GM19468 (cell line): ENCODE data around the gene TNS1.
A peak's percentile ranks its signal among the peaks of the same experiment; 100 is the strongest.
"Not testable (repeated sequence)": the region's sequence is repeated elsewhere in the genome, so short reads cannot be mapped to it uniquely, and the experiment has no call there.

Experiments used
- ATAC-seq: cut with Tn5 transposase; IDR thresholded peaks from one replicate; pipeline ENCODE4 v1.9.1; 2021; ENCODE audit warnings: mild to moderate bottlenecking, moderate library complexity, moderate number of reproducible peaks; ENCODE audit not compliant: unreplicated experiment; ENCODE audit errors: extremely low read depth

Gene TNS1

DNA sequence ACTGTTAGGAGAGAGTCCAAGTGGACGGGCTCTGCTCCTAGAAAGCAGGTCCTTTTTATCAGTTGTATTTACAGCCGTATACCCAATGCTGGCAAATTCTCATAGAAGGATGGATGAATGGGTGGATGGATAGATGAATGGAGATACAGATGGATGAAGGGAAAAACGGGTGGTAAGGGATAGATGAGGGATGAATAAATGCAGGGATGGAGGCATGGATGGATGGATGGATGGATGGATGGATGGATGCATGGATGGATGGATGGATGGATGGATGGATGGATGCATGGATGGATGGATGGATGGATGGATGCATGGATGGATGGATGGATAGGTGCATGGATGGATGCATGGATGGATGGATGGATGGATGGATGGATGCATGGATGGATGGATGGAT, 193.8 kb downstream of the TNS1 start:
- not testable (repeated sequence) for ATAC-seq

DNA sequence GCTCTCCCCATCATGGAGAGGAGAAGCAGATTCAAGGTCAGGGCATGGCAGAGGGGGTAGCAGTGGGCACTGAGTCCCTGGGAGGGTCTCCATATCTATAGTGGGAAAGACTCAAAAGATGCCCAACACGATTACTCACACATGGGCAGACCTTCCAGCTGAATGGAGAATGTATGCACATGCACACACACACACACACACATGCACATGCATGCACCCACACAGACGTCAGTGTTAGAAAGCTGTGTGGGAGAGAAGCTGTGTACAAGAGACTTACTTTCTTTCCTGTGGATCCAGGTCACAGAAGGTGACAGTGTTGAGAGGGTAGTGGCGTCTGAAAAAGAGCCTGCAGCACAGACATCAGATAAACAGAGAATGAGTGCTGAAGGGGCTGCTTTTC, 194.5 kb downstream of the TNS1 start:
- no peak for ATAC-seq

DNA sequence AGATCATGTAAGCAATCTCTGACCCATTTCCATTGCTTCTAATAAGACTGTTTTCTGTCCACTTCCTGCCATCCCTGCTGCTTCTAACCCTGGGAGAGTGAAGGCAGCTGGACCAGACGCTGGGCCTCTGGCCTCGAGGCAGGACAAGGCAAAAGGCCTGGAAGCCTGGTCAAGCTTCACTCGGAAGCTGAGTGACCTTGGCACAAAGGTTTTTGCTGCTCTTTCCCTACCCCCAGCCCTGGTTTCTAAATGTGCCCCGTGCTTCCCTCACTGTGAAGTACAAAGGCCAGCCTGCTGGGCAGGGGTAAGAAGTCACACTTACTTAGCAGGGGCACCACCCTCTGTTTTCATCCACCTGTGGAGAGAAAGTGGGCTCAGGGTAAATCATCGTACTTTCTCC, 195.0 kb downstream of the TNS1 start:
- ATAC-seq = no peak

DNA sequence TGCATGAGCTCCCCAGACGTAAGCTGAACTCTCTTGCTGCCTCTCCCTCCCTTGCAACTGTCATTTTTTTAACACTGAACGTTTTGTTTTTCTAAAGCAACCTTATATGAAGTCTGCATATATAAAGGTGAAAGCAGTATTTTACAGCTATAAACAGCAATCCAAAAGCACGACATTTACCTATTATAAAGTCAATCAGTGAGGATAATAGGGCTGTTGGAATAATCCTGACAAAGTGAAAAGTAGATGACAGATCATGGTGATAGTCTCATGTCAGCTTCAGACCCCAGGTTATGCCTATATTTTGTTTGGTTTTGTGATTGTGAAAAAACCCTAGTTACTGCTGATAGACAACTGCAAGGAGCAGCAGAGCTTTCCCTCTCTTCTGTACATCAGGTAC, 195.8 kb downstream of the TNS1 start:
- ATAC-seq = no peak

DNA sequence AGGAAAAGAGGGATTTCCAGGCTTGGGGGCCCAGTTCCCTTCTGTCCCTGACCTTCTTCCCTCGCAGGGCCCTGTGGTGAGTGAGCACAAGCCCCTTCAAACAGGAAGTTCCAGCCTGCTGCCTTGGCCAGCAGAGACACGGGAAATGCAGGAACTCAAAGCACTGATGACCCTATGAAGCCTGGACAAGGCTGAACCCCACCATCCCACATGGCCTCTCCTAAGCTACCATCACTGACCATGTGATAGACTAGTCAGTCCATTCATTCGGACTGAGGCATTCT, 196.4 kb downstream of the TNS1 start:
- no peak for ATAC-seq

DNA sequence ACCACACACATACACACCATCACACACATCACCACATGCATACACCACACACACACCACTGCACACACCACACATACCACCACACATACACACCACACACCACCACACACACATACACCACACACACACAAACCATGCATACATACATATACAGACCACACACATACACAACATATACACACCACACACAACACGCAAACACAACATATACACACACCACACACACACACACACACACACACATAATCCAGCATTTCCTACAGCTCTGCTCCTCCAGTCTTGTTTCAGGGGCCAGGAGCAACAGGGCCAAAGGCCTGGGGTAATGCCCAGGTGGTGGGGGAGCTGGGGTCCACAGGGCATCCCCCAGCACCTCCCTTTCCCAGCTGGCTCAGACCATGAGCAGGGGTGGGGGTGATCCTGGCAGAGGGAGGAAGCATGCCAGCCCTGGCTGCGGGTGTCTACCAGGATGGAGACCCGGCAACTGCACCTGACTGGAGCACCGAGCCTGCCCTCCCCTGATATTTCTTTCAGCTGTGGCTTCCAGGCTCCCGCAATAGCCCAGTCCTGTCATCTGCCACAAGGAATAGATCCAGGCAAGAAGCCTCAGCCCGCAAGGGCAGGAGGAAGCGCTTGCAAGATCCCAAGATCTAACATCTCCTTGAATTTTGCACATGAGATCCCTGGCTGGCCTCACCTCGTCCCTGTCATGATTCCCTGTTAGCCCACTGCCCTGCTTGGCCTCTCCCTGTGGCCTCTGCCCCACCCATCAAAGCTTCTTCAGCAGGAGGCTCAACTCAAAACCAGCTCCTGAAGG, 196.9 kb downstream of the TNS1 start:
- no peak for ATAC-seq

DNA sequence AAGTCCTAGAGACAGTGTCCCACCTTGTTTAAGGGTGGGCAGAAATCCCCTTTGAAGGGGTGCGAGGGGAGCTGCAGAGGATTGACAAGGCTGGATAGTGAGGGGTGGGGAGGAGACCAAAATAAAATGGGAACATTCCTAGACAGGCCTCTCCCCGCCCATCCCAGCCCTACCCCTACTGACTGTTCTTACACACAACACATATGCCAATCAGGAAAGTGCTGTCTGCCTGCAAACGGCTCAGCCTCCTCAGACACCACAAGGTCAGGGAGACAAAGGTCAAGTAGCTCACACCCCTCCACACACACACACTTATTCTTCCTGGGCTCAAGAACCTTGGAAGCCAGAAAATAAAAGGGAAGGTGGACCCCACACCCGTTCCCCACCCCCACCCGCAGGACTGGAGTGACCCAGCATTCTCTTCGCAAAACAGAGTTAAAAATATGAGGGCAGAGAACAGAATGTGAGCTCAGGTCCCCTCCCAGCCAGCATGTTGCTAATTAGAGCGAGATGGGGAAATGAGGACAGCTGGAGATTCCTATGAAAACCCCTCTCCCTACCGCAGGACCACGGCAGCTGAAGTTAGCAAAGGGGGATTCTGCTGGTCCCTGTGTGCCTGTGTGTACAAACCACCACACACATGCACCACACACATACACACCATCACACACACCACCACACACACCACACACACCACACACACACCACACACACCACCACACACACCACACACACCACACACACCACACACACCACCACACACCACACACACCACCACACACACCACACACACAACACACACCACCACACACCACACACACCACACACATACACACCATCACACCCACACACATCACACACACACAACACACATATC, 197.8 kb downstream of the TNS1 start:
- ATAC-seq = no peak

DNA sequence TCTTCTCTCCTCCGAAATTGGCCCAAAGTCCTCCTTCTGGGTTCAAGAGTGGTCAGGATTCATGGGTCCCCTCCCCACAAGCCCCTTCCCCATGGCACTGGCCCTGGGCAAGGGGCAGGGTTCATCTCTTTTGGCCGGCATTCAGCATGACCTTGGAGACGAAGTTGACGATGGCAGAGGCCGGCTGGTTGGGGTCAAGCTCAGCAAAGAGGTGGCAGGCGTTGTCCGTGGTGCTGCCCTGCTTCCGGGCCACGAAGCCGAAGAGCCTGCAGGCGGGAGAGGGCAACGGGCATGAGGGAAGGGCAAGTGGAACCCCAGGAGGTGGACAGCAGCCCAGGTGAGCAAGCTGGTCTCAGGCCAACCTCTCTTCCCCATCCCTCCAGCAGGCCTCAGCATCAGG, 198.5 kb downstream of the TNS1 start:
- no peak for ATAC-seq

DNA sequence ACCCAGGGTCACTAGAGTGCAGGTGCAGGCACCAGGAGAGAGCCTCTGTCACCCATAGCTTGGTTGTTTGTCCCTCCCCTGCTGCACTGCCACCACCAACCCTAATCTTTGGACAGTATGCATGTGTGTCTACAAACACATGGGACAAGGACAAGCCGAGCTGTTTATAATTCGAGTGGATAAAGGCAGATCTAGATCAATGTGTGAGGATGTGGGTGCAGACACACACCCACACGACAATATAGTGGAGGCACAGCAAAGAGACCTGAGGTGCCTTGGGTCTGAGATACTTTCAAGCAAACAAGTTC, 199.2 kb downstream of the TNS1 start:
- ATAC-seq = no peak

DNA sequence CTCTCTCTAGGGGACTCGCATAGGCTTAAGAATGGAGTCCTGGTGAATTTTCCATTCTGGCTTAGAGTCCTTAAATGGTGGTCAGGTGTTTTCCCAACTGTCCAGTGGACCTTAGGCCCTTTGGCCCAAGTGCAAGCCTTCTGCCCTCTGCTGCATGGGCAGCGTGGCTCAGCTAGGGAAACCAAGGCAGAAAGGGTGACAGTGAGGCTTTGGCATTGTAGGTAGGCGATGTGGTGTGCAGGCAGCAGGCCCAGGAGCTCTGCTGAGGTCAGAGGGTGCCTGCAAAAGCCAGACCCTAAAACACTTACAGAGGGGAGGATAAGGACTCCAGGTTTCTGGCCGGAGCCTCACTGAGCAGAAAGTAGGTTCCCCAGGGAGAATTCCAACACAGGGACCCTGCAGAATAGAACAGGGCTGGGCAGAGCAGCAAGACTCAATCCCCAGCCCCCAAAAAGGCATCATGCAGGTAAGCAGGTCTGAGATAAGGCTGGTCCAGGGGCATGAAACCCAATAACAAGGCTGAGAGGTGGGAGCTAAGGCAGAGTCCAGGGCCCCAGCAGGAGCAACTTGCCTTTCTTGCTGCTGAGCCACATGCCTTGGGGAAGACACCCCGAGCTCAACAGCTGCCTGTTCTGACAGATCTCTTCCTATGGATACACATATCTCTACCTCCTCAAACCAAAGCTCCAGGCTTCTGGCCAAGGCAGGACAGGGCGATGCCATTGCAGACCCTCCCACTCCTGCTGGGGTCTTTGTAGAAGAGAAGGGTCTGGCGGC, 199.7 kb downstream of the TNS1 start:
- no peak for ATAC-seq

DNA sequence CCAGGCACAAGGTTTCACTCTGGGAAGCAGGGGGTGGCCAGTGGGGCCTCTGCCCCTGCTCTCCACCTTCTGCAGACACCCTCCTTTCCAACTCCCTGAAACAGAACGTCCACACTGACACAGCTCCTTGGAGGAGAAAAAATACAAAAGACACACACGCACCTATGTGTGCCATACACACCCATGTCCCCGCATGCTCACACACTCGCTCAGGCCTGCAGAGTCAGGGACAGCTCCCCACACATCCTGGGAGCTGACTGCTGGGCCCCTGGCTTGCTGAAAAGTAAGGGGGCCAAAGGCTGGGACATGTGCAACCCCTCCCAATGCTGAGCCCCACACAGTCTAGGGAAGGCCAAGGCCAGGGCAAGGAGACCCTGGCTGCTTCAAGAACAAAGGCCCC, 200.5 kb downstream of the TNS1 start:
- no peak for ATAC-seq

DNA sequence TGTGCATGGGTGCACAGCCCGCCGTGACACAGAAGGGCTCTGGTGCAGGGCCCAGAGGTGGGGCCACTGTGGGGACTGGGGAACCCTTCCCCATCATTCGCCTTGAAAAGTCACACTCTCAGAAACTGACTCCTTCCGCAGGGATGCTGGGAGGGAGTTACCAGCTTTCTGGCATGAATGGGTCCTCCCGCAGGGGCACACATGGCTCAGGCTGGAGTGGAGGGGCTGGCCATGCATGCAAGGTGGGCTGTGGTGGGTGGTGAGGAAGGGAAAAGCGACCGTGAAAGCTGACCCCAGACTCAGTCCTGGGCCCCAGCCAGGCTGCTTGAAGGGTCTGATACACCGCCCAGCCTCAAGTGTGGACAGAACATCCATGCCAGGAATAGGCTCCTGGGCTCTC, 201.1 kb downstream of the TNS1 start:
- ATAC-seq = no peak

DNA sequence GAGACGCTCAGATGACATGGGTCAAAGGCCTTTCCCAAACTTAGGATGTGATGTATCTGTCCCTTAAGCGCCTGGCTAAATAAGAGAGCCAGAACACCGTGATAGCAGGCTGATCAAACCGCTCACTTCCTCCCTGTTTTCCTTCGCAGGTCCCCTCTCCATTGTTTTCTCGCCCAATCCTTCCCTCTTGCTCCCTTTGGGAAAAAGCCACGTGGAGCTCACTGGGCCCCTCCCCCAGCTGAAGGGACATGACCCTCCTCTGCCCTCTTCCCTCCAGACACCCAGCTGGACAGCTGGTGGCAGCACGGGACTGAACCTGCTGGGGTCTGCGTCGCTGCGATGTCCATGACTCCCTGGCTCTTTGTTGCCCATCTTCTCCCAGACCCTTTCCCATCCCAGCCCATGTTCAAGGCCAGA, 201.7 kb downstream of the TNS1 start:
- no peak for ATAC-seq

DNA sequence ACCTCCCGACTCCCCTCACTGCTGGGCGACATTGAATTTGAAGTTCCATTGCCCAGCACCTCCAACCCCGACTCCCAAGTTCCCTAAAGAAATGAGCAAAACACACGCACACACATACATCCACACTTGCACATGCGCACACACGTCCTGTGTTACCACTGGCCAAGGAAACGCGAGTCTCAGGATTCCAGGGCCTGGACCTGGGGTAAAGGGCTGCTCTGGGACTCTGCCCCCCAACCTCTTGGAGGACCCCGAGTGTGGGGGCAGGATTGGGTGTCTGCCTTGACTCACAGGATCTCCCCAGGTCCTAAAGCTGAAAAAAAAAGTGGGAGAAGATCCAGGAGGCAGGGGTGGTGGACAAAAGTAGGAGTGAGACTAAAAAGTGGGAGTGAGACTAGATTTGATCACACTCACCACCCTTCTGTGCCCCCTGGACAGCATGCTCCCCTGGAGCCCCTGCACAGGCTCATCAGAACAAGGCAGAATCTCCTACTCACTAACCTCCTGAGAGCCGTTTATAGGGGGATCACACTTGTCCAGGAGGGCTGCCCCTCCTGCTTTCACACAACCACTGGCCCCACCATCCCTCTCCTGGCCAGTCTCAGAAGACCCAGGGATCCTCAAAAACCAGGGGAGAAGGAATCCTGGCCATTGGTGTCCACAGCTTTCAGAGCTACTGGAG, 202.2 kb downstream of the TNS1 start:
- ATAC-seq = no peak

DNA sequence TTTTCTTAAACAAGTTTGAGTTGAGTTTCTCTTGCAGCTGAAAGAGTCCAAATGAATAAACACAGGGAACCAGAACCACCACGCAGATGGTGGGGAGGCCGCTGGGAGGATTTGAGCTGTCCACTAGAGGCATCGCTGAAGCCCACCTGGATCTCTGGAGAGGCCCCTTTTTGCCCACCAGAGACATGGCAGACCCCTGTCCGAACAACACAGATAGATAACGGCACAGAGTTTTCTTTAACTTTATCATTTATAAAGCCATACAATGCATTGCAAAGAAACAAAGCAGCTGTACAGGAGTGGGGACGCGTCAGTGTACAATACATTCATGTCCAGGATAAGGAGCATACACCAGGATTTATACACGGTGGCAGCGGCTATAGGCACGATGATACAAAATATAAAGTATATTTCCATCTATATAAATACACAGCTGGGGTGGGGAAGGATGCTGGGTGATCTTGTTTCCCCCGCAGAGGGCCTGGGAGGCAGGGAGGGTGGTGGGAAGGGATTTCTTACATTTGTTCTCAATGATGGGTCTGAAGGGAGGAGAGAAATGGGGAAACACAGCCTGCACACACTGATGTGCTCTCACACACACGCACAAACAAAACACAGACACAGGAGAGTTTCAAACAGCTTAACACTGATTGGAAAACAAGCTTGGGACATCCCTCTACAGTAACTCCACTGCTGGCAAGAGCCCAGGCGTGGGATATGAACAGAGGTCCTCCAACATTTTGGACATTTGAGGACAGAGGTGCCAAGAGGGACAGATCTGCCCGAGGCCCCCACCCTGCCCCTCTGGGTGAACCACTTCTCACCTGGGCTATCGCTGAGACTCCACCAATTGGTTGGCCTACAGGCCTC, 203.0 kb downstream of the TNS1 start:
- ATAC-seq = no peak

DNA sequence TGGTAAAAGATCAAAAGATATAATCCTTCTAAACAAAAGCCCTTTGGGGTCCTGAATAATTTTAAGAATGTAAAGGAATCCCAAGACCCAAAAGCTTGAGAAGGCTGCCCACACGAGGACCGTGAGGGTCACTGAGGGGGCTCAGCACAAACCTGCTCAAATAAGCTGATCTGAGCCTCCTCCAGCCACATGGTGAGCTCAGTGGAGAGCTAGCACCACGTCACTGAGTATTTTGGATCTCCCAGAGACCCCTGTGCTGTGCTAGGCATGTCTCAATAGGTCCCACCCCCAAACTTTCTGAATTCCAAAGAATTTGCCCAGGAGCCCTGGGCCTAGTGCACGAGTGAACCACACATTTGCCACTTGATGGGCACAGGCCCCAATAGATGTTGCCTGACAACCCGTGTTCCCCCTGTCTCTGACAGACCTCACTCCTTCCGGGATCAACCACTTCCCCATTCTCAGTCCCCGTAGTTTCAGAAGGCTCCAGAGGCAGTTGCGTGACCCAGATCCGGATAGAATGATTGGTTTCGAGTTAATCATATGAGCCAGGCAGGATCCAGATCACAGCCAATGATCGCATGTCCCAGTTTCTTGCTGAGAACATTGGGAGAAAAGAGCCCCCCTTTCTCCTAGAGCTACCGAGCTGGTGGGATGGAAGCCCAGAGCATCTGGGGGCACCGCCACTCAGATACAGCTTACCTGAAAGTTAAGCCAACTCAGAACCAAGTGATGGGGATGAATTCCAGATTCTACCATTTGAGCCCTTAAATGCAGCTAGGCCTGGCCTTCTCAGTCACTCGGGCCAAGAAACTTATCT, 203.8 kb downstream of the TNS1 start:
- peak; percentile 48 for ATAC-seq

DNA sequence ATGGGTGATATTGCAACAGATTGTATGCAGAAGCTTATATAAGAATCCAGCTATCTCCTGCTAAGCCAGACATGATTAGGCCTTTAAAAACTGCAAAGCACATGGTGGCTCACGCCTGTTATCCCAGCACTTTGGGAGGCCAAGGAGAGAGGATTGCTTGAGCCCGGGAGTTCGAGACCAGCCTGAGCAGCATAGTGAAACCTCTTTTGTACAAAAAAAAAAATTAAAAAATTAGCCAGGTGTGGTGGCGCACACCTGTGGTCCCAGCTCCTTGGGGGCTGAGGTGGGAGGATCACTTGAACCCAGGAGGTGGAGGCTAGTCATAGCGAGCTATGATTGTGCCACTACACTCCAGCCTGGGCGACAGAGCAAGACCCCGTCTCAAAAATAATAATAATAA, 204.6 kb downstream of the TNS1 start:
- ATAC-seq = no peak

DNA sequence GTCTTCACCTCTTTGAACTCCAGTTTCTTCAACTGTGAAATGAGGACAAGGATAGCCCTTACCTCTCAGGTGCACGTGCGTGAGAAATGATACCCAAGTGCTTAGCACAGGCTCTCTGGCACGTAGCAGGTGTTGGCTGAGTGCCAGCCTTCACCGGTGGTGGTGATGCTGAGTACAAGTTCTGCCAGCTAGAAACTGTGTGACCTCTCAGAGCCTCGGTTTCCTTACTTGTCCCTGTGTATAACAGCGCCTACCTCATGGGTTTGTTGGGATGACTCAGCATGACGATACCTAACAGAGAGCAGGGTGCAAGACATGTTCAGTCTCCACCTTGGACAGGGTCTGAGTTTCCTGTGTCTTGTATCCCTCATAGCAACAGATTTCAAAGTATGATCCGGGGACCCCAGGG, 205.1 kb downstream of the TNS1 start:
- no peak for ATAC-seq

DNA sequence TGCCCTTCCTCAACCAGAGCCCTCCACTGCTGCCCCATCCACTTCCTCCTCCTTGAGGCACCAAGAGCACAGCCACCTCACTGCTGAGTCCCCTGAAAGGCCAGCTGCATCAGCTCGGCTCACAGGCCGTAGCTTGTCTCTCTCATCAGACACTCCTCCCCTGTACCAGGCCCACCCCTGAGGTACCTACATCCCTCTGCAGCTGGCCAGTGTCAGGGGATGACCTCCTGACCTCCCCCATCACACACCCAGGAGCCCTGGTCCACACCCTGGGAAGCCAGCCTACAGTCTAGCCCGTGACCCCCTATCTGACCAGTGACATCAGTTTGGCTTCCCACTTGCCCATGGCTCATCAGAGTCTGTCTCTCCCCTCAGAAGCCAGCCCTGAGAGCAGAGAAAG, 205.6 kb downstream of the TNS1 start:
- no peak for ATAC-seq
